ENCODE measurements around the gene SORCS2. TPM values are rescaled to one million over a fixed set of nuclear protein-coding genes. Genes with fewer than 3 reads are reported as not detected.

SORCS2 gene
- polyA plus RNA-seq, 1 donor (not counting 4 experiments of a cell fraction or from before 2014, with no cell fraction given) = 0.09 TPM

- FAIRE-seq (no peak), DNase-seq (ENCODE audit: low read depth, low spot score) (no peak)
- no peaks in the 10 kb centered on the region for H3K9me3 ChIP-seq (ENCODE audit: control insufficient read depth, low read depth, low read length)
- H4K20me1 ChIP-seq (ENCODE audit: control insufficient read depth, extremely low read depth, insufficient read depth, low read length) = no peaks in the 10 kb centered on the region
- no peaks in the 10 kb centered on the region for H3K79me2 ChIP-seq (ENCODE audit: control insufficient read depth, insufficient read depth, low read length)
- no peak overlapping the region for H3K9ac ChIP-seq (ENCODE audit: control insufficient read depth, extremely low read depth, insufficient read depth, low read length)
- H3K27me3 ChIP-seq (ENCODE audit: control insufficient read depth, extremely low read depth, insufficient read depth, low read length) = peaks cover 16% of the 10 kb centered on the region
- H3K9me1 ChIP-seq (ENCODE audit: control insufficient read depth, extremely low read depth, insufficient read depth, low read length) = no peaks in the 10 kb centered on the region
- H3K4me3 ChIP-seq (ENCODE audit: control insufficient read depth in 2 of 3, extremely low read depth in 1 of 3, insufficient read depth in 2 of 3, low read depth in 1 of 3, low read length in 3 of 3) = no peak overlapping the region
- H3K36me3 ChIP-seq (ENCODE audit: control insufficient read depth in 2 of 2, extremely low read depth in 1 of 2, insufficient read depth in 2 of 2, low read length in 2 of 2) = no peaks in the 10 kb centered on the region
- no peak overlapping the region for H3K27ac ChIP-seq (ENCODE audit: control insufficient read depth, insufficient read depth, low read length)
- no peak for TF ChIP-seq CTCF (optimal IDR thresholded peaks at IDR 0.05 in 1 of 3, IDR thresholded peaks at IDR 0.05 in 1 of 3, conservative IDR thresholded peaks at IDR 0.05 in 1 of 3; ENCODE audit: extremely low read depth in 1 of 3, insufficient read depth in 2 of 3, low read length in 3 of 3)
- no peak for TF ChIP-seq EZH2 (IDR thresholded peaks at IDR 0.05; ENCODE audit: low read length)
- dilution Hi-C loops (cut with MboI; ENCODE audit: extremely low pct_ligation_motif_present, low sequenced_read_pairs) = no loop called here
- H3K4me1 ChIP-seq (ENCODE audit: control insufficient read depth, extremely low read depth, insufficient read depth, low read length) = no peaks in the 10 kb centered on the region
- no peak overlapping the region for H2AFZ ChIP-seq (ENCODE audit: control insufficient read depth, low read length)
- H3K4me2 ChIP-seq (ENCODE audit: control insufficient read depth, extremely low read depth, insufficient read depth, low read depth, low read length) = no peak overlapping the region
Measured at GRCh38 chr4:7694324-7694723, 502.0 kb downstream of the SORCS2 start.

GRCh38 chr4:7697343-7697742 lies 505.0 kb downstream of the SORCS2 start:
- H3K9ac ChIP-seq (ENCODE audit: control insufficient read depth, extremely low read depth, insufficient read depth, low read length) = no peak overlapping the region
- no peak overlapping the region for H3K27ac ChIP-seq (ENCODE audit: control insufficient read depth, insufficient read depth, low read length)
- no peak overlapping the region for H3K4me2 ChIP-seq (ENCODE audit: control insufficient read depth, extremely low read depth, insufficient read depth, low read depth, low read length)
- FAIRE-seq (no peak), DNase-seq (ENCODE audit: low read depth, low spot score) (no peak)
- no peak overlapping the region for H2AFZ ChIP-seq (ENCODE audit: control insufficient read depth, low read length)
- H3K36me3 ChIP-seq (ENCODE audit: control insufficient read depth in 2 of 2, extremely low read depth in 1 of 2, insufficient read depth in 2 of 2, low read length in 2 of 2) = no peaks in the 10 kb centered on the region
- H3K4me1 ChIP-seq (ENCODE audit: control insufficient read depth, extremely low read depth, insufficient read depth, low read length) = no peaks in the 10 kb centered on the region
- no peak overlapping the region for H3K4me3 ChIP-seq (ENCODE audit: control insufficient read depth in 2 of 3, extremely low read depth in 1 of 3, insufficient read depth in 2 of 3, low read depth in 1 of 3, low read length in 3 of 3)
- dilution Hi-C loops (cut with MboI; ENCODE audit: extremely low pct_ligation_motif_present, low sequenced_read_pairs) = no loop called here
- peaks cover 25% of the 10 kb centered on the region for H3K27me3 ChIP-seq (ENCODE audit: control insufficient read depth, extremely low read depth, insufficient read depth, low read length)
- no peaks in the 10 kb centered on the region for H3K9me3 ChIP-seq (ENCODE audit: control insufficient read depth, low read depth, low read length)
- no peaks in the 10 kb centered on the region for H3K79me2 ChIP-seq (ENCODE audit: control insufficient read depth, insufficient read depth, low read length)
- no peaks in the 10 kb centered on the region for H4K20me1 ChIP-seq (ENCODE audit: control insufficient read depth, extremely low read depth, insufficient read depth, low read length)
- H3K9me1 ChIP-seq (ENCODE audit: control insufficient read depth, extremely low read depth, insufficient read depth, low read length) = no peaks in the 10 kb centered on the region
- TF ChIP-seq EZH2 (IDR thresholded peaks at IDR 0.05; ENCODE audit: low read length) = no peak

GRCh38 chr4:7697821-7698220 lies 505.5 kb downstream of the SORCS2 start:
- Histone ChIP-seq H3K36me3 (ENCODE audit: control insufficient read depth in 2 of 2, extremely low read depth in 1 of 2, insufficient read depth in 2 of 2, low read length in 2 of 2) (no peaks in the 10 kb centered on the region), H3K9me1 (ENCODE audit: control insufficient read depth, extremely low read depth, insufficient read depth, low read length) (no peaks in the 10 kb centered on the region), H3K9ac (ENCODE audit: control insufficient read depth, extremely low read depth, insufficient read depth, low read length) (no peak overlapping the region), H4K20me1 (ENCODE audit: control insufficient read depth, extremely low read depth, insufficient read depth, low read length) (no peaks in the 10 kb centered on the region), H3K4me1 (ENCODE audit: control insufficient read depth, extremely low read depth, insufficient read depth, low read length) (no peaks in the 10 kb centered on the region), H3K4me2 (ENCODE audit: control insufficient read depth, extremely low read depth, insufficient read depth, low read depth, low read length) (no peak overlapping the region), H3K9me3 (ENCODE audit: control insufficient read depth, low read depth, low read length) (no peaks in the 10 kb centered on the region), H3K4me3 (ENCODE audit: control insufficient read depth in 2 of 3, extremely low read depth in 1 of 3, insufficient read depth in 2 of 3, low read depth in 1 of 3, low read length in 3 of 3) (no peak overlapping the region), H3K27me3 (ENCODE audit: control insufficient read depth, extremely low read depth, insufficient read depth, low read length) (peaks cover 23% of the 10 kb centered on the region), H3K27ac (ENCODE audit: control insufficient read depth, insufficient read depth, low read length) (no peak overlapping the region), H3K79me2 (ENCODE audit: control insufficient read depth, insufficient read depth, low read length) (no peaks in the 10 kb centered on the region), H2AFZ (ENCODE audit: control insufficient read depth, low read length) (no peak overlapping the region)
- no peak for DNase-seq (ENCODE audit: low read depth, low spot score)
- dilution Hi-C loops (cut with MboI; ENCODE audit: extremely low pct_ligation_motif_present, low sequenced_read_pairs) = no loop called here
- no peak for FAIRE-seq
- TF ChIP-seq CTCF (optimal IDR thresholded peaks at IDR 0.05 in 1 of 3, IDR thresholded peaks at IDR 0.05 in 1 of 3, conservative IDR thresholded peaks at IDR 0.05 in 1 of 3; ENCODE audit: extremely low read depth in 1 of 3, insufficient read depth in 2 of 3, low read length in 3 of 3) (no peak), EZH2 (IDR thresholded peaks at IDR 0.05; ENCODE audit: low read length) (no peak)

Measured in keratinocyte (primary cell).